Measurements from ENCODE around the gene FBXO48.

The FBXO48 gene

GRCh38 chr2:68420254-68420910 is 46.7 kb downstream of the FBXO48 start:
- no peak for DNase-seq
- intact Hi-C loops (cut with DNase I) = no loop called here

- no peak for DNase-seq
- intact Hi-C loops (cut with DNase I) = no loop called here
These were observed 48.2 kb downstream of the FBXO48 start for GRCh38 chr2:68418855-68419254.

- no peak for DNase-seq
- intact Hi-C loops (cut with DNase I) = no loop called here
These were observed 48.7 kb downstream of the FBXO48 start for GRCh38 chr2:68418419-68418818.

GRCh38 chr2:68417926-68418325 is 49.2 kb downstream of the FBXO48 start:
- no peak for DNase-seq
- intact Hi-C loops (cut with DNase I) = no loop called here

GRCh38 chr2:68416081-68416675 is 50.9 kb downstream of the FBXO48 start:
- no peak for DNase-seq
- intact Hi-C loops (cut with DNase I) = no loop called here

GRCh38 chr2:68415521-68415920 is 51.6 kb downstream of the FBXO48 start:
- DNase-seq = no peak
- intact Hi-C loops (cut with DNase I) = no loop called here

GRCh38 chr2:68414876-68415275 is 52.2 kb downstream of the FBXO48 start:
- intact Hi-C loops (cut with DNase I) = no loop called here
- DNase-seq = no peak

GRCh38 chr2:68414452-68414851 is 52.6 kb downstream of the FBXO48 start:
- intact Hi-C loops (cut with DNase I) = no loop called here
- DNase-seq = no peak

GRCh38 chr2:68413466-68413865 is 53.6 kb downstream of the FBXO48 start:
- no peak for DNase-seq
- intact Hi-C loops (cut with DNase I) = no loop called here

GRCh38 chr2:68412127-68412819 is 54.8 kb downstream of the FBXO48 start:
- DNase-seq = no peak
- intact Hi-C loops (cut with DNase I) = no loop called here

GRCh38 chr2:68411397-68412126 is 55.5 kb downstream of the FBXO48 start:
- intact Hi-C loops (cut with DNase I) = no loop called here
- no peak for DNase-seq

All from head of caudate nucleus (tissue), 42 donors.